HG03108 (cell line): ENCODE measurements around the gene UBN2.
"Not testable (repeated sequence)": the region's sequence is repeated elsewhere in the genome, so short reads cannot be mapped to it uniquely, and the experiment has no call there.

Experiments
- ATAC-seq: cut with Tn5 transposase; IDR thresholded peaks from one replicate; pipeline ENCODE4 v1.9.1; 2021; ENCODE audit warnings: moderate library complexity; ENCODE audit not compliant: unreplicated experiment

Gene UBN2

DNA sequence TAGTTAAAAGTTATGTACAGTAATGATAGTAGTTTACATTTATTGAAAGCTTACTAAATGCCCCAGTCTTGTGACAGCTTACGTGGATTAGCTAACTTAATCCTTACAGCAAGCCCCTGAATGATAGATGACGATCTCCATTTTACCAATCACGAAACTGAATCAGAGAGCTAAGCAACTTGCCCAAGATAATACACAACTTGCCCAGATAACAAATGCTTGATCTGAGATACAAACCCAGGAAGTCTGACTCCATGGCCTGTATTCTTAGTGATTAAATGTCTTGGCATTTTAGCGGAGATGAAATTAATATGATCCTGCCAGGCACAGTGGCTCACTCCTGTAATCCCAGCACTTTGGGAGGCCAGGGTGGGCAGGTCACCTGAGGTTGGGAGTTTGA lies 63.2 kb downstream of the UBN2 start:
- ATAC-seq = no peak

- ATAC-seq = no peak
Measured at GRCh38 chr7:139294951-139295575, 64.0 kb downstream of the UBN2 start.

DNA sequence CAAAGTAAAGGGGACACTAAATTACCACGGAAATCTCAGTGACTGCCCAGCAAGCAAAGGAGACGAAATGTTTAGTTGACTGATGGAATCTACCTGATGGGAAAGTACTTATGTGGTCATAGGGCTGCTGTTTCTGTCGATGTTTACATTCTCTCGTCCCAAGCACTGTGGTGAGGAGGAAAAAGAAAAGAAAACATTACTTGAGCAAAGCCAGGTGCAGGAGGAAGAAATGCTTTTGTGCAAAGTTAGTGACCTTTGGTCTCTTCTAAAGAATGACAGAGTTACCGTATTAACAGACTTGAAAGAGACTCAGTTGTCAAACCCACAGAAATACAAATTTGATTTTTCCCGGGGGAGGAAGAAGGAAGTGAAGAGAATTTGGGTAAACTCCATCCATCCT lies 66.8 kb downstream of the UBN2 start:
- no peak for ATAC-seq

- no peak for ATAC-seq
Measured at GRCh38 chr7:139299296-139299695, 68.3 kb downstream of the UBN2 start.

DNA sequence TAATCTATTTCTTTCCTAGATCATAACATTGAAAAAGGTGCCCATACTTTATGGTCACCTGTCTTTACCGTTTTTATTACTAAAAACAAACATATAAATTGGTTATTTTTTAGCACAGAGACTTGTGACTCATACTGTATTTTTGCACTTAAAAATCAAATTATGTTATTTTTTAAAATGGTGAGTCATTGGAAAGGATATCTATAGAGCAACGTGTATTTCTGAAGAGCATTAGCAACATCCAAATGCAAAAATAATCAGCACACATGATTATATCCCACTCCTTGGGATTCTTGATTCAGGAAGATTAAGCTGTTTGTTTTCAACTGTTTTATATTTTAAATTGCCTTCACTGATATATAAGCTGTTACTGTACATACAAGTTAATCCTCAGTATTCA lies 69.4 kb downstream of the UBN2 start:
- no peak for ATAC-seq

DNA sequence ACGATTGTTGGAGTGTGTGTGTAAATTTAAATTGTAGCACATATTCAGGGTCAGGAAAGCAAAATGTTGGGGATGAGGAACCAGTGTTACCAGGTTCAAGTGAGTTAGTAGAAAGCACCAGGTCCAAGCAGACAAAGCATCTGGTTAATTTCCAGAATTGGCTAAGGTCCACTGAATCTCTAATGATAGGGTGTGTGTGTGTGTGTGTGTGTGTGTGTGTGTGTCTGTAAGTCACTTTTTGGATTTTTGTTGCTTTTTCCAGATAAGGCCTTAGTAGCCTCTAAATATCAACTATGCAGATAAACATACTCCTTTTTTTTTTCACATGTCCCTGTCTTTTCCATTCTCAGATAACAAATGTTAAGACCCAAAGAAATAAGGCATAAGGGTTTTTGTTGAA lies 73.5 kb downstream of the UBN2 start:
- ATAC-seq = no peak

DNA sequence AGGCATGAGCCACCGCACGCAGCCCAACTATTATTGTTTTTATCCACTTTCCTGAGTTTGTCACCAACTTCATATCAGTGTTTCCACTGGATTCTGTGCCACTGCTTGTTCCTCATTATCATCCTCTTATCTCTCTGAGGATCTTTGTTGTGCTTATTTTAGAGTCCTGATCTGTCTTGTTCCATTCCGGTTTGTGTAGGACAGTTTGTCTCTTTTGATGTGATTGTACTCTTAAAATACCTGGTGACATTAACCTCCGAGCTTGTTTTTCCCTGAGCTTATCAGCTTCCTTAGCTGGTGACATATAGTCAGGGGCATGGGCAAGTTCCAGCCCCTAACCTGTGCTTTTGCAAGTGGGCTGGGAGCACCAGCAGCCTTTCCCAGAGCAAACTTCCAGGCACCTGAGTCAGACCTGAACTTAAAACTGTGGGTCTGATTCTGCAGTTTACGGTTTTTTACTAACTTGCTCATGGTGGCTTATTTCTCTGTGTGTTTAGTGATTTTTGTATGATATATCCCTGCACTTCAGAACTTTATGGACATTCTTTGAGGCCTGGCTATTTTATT lies 87.0 kb downstream of the UBN2 start:
- ATAC-seq = no peak

DNA sequence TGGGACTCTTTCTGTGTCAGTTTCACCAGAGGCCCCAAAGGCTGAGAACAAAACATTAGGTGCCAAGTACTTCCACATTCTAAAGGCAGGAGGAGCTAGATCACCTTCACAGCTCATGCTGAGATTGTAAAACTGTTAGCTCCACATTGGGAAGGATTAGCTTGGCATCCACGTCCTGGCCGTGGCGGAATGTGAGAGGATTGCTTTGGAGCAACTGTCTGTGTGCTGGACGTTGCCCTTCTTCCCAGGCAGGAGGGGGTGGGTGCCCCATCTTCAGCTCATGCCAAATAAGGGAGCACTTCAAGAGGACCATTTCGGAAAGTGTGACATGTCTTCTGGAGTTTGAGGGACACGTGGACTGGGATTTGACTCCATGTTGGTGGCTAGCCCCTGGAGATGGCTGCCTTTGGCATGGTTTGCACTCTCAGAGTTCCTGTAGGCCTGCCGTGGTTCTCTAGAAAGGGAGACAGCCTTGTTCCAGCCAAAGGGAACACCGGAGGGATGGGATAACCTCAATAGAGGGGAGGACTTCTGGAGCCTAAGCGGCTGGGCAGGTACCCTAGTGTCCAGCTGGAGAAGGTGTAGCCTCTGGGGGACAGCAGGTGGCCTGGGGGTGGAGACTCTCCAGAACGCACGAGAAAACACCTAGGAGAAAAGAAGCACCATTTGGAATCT lies 90.2 kb downstream of the UBN2 start:
- no peak for ATAC-seq

- ATAC-seq = not testable (repeated sequence)
Measured at GRCh38 chr7:139324709-139325108, 93.7 kb downstream of the UBN2 start.

DNA sequence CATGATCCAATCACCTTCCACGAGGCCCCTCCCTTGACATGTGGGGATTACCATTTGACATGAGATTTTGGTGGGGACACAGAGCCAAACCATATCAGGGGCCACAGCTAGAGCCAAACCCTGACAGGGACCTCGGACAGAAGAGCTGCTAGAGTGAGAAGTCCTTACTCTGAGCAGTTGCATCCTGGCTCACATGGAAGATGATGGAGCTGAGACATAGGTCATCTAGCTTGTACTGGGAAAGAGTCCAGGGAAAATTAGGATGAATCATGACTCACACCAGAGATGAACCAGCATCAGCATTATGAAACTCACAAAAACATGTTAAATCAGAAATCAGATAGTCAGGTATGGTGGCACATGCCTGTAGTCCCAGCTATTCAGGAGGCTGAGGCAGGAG lies 97.3 kb downstream of the UBN2 start:
- ATAC-seq = no peak

DNA sequence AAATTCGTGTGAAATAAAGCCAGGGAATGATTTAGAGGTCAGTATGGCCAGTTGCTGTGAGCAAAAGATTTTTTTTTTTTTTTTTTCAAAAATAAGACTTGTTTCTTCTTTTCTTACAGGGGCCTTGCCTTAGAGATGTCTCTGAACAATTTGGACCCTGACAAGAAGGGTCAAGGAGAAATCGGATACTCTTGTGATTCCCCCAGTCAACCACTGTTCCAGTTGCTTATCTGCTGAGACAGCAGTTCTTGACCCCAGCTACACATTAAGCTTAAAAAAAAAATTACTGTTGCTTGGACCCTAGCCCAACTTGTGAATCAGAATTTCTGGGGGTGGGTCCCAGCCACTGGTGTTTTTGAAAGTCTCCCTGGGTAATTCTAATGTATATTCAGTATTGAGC lies 98.1 kb downstream of the UBN2 start:
- ATAC-seq = no peak

GRCh38 chr7:139330333-139331030 lies 99.4 kb downstream of the UBN2 start:
- no peak for ATAC-seq

DNA sequence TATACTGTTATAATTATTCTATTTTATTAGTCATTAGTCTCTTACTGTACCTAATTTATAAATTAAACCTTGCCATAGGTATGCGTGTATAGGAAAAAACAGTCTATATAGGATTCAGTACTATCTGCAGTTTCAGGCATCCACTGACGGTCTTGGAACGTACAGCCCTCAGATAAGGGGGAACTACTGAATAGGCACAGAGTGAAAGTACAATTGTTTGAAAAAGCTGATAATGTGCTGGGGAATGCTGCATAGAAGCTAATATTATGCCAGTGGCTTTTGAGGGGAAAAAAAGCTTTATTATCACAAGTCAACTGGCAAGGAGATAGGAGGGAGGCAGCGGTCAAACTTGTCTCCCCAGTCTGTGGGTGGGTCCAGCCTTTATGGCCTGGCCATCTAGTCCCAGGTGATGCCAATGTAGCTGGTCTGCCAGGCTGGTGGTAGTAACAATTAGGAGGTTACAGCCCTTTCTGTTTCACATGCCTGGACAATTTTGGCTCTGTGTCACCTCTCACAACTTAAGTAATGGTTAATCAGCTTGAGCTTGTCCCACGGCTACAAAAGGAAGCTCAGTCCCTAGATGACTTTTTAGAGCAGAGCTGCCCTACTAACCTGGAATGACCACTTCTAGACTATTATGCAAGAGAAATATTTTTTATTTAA lies 101.8 kb downstream of the UBN2 start:
- no peak for ATAC-seq

GRCh38 chr7:139333443-139333842 lies 102.4 kb downstream of the UBN2 start:
- not testable (repeated sequence) for ATAC-seq

DNA sequence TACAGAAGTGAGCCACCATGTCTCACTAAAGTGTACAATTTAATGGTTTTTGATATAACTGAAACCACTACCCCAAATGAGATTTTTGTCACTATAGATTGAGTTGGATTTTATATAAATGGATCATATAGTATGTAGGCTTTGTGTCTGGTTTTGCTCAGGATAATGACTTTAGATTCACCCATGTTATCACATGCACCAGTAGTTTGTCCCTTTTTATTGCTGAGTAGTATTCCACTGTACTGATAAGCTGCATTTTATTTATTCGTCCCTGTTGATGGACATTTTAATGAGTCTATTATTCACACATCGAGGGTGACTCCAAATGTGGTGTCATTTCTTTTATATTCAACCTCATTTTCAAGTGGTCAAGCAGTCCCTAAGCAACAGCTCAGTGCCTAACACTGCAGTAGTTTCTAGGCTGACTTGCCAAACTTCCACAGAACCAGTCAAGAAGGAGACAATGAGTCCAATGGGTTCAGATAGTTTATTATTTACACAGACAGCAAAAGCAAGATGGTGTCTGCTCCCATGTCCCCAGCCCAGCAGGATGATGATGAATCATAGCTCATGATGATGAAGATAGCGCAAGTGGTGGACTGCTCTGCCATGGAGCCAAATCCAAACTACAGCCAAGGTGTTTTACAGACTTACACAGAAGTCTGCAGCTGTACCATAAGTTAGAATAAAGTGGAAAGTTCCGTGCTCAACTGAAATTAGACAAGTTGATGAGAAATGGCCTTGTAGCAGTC lies 103.5 kb downstream of the UBN2 start:
- ATAC-seq = no peak

DNA sequence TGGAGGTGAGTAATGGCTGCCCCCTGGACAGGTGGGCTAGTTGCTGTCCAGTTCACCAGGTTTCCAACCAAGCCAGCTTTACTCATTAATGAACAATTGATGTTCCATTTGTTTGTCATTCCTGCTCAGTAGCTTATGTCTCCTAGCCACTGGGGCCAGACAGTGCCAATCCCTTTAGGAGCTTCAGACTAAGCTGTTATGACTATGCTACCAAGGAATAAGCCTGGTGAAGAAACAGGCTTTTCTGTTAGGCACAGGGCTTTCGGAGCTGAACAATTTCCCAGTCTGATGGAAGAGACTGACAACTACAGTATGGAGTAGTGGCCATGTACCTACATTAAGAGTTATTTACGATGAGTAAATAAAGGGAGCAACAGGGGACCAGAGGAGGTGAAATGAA lies 108.0 kb downstream of the UBN2 start:
- no peak for ATAC-seq

DNA sequence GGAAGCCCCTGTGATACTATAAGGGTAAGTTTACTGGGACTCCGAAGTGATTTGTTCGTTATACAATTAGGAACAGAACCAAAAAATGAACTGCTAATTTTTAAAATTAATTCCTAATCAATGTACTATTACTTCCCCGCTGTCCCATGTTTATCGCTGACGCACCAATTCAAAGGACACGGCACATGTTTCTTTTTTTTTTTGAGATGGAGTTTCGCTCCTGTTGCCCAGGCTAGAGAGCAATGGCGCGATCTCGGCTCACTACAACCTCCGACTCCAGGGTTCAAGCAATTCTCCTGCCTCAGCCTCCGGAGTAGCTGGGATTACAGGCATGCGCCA lies 108.6 kb downstream of the UBN2 start:
- ATAC-seq = no peak

- ATAC-seq = peak; percentile 82
Measured at GRCh38 chr7:139340037-139340807, 109.2 kb downstream of the UBN2 start.

GRCh38 chr7:139340808-139341057 lies 109.7 kb downstream of the UBN2 start:
- ATAC-seq = no peak

- ATAC-seq = peak; percentile 47
Measured at GRCh38 chr7:139341058-139341775, 110.2 kb downstream of the UBN2 start, which contains the start of gene FMC1. TSS of gene FMC1 (plus strand) at chr7:139341337. CDS start at chr7:139341385, 48 bp downstream.
